Erythroblast (primary cell): ENCODE measurements around the gene CSF1R.
"Not testable (repeated sequence)": the region's sequence is repeated elsewhere in the genome, so short reads cannot be mapped to it uniquely, and the experiment has no call there.

Experiments used
- DNase-seq, 2 experiments: peaks; one replicate each; lab custom pipeline; 2025; lab: John Stamatoyannopoulos, UW
- GATA1 ChIP-seq: IDR thresholded peaks from 2 replicates; pipeline ENCODE4 v1.6.1; 2011; ENCODE audit warnings: low read depth, mild to moderate bottlenecking, control low read depth, low read length, moderate library complexity
- POLR2A ChIP-seq: IDR thresholded peaks from 2 replicates; pipeline ENCODE4 v1.6.1; 2011; ENCODE audit warnings: mild to moderate bottlenecking, low read length

The CSF1R gene

DNA sequence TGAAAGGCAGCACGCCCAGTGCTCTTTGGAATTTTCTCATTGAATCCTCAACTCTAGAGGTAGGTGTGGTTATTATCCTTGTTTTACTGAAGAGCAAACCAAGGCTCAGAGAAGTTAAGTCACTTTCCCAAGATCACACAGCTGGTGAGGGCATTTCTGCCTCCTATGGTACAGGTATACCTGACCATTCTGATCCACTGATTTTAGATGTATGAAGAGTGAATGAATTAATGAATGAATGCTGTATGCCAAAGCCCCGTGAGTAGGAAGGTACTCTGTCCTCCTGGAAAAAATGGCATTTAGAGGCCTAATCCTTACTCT, 18.2 kb upstream of the CSF1R start:
- no peak for DNase-seq
- TF ChIP-seq POLR2A (no peak), GATA1 (no peak)

DNA sequence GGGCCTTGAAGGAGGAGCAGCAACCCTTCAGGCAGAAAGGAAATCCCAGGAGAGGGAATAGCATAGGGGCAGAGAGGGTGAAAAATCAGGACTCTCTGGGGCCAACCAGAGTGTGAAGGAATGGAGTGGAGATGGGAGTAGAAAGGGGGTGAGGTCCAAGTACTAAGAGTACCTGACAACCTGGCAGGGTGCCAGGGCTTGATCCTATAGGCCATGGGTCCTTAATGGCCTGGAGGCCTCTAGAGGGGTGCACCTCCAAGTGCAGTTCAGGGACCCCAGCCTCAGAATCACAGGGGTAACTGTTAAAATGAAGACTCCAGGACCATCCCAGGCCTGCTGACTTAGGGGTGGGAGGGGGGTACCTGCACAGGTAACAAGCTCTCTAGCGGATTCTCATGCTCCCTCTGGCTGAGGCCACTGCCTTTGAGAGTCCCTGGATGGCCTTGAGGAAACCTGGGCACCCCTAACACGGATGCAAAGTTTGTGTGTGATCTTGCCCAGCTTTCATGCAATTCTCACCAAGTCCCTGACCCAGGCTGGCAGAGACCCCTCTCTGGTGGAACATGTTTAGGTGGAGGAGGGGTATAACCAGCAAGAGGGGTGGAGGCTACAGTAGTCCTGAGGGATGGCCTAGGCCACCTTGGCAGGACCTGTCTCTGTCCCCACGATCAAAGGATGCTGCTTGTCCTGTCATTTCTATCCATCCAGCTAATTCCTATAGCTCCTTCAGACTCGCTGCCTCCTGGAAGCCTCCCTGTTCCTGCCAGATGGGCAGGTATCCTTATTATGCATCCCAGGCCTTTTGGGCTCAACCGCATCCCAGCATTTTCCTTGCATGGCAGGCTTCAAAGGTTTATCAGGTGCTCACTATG, 17.6 kb upstream of the CSF1R start:
- TF ChIP-seq GATA1 (no peak), POLR2A (no peak)
- DNase-seq = no peak

DNA sequence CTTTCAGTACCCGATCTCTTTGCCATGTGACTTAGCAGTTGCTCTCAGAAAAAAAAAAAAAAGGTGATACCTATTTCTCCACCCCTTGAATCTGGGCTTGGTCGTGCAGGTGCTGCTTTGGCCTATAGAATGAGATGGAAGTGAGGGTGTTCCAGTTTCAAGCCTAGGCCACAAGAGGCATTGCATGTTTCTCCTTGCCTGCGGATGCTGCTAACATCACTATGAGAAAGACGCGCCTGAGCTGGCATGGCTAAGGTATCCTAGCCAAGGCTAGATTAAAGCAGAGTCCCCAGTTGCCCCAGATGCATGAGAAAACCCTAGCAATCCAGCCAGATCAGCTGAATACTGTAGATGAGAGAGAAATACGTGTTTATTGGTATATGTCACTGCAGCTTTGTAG, 14.7 kb upstream of the CSF1R start:
- TF ChIP-seq POLR2A (no peak), GATA1 (no peak)
- DNase-seq = no peak

DNA sequence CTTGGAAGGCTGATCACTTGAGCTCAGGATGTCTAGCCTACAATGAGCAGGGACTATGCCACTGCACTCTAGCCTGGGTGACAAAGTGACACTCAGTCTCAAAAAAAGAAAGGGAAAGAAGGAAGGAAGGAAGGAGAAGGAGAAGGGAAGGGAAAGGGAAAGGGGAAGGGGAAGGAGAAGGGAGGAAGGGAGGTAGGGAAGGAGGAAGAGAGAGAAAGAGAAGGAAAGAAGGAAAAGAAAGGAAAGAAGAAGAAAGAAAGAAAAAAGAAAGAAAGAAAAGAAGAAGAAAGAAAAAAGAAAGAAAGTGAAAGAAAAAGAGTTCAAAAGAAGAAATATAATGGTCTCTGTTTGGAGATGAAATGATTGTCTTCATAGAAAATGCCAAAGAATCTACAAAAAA, 10.8 kb upstream of the CSF1R start:
- DNase-seq = no peak
- no peak for TF ChIP-seq POLR2A
- no peak for TF ChIP-seq GATA1

DNA sequence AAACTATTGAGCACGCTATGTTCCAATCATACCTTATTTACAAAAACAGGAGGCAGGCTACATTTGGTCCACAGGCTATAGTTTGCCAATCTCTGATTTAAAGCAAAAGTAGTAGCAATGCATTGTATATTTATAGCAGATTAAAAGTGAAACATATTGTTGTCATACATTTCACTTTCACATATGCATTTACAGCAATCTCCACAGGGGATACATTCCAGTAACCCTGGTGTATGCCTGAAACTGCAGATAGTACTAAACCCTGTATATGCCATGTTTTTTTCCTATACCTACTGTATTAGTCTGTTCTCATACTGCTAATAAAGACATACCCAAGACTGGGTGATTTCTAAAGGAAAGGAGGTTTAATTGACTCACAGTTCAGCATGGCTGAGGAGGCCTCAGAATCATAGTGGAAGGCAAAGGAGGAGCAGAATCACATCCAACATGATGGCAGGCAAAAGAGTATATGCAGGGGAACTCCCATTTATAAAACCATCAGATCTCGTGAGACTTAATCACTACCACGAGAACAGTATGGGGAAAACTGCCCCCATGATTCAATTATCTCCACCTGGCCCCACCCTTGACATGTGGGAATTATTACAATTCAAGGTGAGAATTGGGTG, 5.9 kb upstream of the CSF1R start:
- TF ChIP-seq POLR2A (no peak), GATA1 (no peak)
- no peak for DNase-seq

DNA sequence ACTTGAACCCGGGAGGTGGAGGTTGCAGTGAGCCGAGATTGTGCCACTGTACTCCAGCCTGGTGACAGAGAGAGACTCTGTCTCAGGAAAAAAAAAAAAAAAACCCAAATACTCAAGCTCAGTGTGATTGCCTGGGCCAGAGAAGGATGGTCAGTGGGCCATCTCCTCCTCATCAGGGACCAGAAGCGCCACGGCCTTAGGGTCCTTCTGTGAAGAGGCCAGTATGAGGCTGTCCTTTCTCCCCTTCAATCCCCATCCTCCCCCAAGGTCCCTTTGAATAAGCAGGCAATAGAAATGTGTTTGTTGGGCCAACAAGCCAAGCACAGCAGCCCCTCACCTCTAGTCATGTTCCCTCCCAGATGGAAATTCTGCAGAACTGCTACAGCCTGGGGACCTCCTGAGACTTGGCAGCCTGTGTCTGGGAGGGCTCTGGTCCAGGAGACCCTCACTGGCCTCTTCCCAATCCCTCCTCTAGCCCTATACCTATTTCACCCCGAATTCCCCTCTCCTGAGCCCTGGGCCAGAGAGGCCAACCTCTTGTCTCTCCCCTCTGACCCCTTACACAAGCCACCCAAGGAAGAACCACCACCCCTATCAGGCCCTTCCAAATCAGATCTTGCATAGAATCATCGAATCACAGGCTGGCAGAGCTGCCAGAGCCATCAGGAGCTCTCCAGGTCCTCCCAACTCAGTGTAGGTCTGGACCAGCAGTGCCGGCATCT, 1.0 kb downstream of the CSF1R start:
- no peak for DNase-seq
- TF ChIP-seq GATA1 = no peak
- no peak for TF ChIP-seq POLR2A

DNA sequence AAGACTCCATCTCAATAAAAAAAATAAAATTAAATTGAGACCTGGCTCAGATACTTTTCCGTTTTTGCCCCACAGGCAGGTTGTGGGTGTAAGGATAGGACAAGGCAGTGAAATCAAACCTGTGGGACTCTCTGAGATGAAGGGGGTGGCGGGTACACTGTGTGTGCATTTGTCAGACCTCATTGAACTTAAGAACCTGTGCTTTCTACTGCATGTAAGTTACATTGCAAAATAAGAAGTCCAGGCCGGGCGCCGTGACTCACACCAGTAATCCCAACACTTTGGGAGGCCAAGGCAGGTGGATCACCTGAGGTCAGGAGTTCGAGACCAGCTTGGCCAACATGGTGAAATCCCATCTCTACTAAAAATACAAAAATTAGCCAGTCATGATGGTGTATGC, 1.6 kb downstream of the CSF1R start:
- not testable (repeated sequence) for DNase-seq

DNA sequence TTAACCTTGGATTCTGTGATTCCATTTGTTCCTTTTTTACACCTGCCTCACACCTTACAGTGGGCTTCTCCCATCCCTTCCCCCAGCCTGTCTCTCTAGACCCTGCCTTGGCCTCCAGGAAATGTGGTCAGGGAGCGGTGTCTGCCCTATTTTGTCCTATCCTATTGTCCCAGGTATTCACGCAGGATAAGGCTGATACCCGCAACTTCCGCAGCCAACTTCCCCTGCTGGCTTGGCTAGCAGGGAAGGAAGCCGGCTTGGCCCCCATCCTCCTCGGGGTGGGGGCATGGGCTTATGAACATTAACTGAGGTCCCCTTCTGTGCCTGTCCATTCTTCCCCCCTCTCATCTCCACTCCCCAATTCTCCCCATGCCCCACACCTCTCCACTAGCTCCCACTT, 3.5 kb downstream of the CSF1R start:
- TF ChIP-seq GATA1 (no peak), POLR2A (no peak)
- no peak for DNase-seq

DNA sequence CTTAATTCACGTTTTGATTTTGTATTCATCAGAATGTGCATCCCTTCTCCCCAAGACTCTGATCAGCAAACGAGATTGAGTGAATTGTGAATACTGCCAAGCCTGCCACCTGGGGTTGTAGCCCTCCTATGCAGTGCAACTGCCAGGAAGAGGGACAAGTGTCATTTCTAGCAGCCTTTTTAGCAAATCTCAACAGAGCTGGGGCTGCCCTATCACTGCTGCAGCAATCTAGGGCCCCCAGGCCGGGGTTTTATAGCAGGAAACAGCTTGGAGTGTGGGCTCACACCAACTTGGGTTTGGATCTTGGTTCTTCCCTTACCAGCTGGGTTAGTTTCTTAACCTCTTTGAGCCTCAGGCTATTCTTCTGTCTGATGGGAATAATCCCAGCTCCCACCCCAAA, 4.0 kb downstream of the CSF1R start:
- TF ChIP-seq POLR2A (no peak), GATA1 (no peak)
- no peak for DNase-seq

DNA sequence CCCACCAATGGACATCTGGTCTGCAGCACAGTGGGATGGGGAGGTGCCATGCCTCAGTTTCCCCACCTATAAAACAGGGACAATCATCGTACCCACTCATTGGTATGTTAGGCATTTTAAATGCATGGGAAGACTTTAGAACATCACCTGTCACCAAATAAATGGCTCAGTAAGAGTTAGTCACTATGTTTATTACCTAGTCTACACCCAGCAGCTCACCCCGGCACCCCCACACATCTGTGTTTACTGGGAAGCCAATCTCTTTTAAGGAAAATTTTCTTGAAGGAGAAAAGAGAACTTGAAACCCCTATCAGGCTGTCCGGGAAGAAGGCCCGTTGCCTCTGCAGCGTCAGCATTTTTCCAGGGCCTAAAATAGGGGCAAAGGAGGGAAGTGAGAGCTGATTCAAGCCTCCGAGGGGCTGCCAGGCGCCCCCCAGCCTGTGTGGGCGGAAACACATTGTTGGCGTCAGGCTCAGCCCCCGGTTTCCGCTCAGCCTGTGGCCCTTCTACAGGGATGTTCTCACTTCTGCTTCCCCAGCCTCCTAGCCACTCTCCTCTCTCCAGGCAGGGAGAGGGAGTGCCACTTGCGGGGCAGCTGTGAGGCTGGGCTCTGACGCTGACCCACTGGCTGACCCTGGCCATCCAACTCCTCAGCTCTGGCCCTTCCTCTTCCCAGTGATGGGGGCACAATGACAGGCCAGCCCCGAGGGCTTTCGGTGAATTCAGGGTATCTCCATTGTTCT, 4.6 kb downstream of the CSF1R start:
- TF ChIP-seq POLR2A = no peak
- TF ChIP-seq GATA1 = no peak

DNA sequence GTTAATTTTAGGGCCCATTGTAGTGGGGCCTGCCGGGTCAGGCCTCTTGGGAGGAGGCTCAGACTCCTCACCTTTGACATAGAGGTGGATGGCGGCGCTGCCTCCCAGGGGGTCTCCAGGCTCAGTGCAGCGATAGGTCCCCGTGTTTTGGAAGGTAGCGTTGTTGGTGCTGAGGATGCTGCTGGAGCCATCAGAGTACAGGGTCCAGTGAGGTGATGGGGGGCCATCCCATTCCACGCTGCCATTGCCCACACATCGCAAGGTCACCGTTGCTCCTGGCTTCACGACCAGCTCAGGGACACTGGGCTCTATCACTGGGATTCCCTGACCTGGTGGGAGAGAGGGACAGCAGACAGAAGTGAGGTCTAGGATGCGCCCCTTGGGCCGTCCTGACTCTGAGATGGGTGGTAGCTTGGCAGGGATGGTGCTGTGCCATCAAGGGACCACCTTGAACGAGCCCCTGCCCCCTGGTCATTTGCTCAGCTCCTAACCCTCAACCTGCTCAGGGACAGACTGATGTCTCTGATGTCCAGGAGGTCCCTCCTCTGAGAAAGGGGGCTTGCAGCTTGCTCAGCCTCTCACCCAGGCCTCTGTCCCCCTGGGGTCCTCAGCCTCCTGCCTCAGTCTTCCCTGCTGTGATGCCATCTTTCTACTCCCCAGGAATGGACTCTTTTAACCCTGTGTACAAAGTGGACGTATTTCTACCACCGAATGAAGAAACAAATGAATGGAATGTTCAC, 5.5 kb downstream of the CSF1R start:
- TF ChIP-seq POLR2A = no peak
- no peak for TF ChIP-seq GATA1
- no peak for DNase-seq

More for the DNA sequence above, 4.6 kb downstream of the CSF1R start:
- DNase-seq = no peak

DNA sequence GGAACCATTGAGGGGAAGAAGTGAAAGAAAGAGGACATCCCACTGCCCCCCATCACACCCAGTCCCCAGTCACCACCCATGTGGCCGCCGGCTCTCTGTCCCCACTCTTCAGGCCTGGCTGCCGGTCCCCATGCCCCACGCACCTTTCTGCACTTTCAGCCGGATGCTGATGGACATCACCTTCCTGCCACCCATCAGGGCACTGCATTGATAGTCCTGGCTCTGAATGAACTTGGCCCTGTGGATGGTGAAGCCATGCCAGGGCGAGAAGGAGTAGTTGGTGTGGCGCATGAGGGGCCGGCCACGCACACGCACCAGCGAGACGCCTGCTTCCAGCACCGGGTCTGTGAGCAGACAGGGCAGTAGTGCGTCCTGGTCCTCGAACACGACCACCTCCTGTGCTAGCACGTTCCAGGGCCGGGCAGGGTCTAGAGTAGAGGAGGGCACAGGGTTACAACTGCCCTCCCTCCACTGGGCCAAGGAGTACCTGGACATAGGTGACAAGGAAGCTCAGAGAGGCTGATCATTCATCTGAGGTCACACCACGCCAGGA, 6.4 kb downstream of the CSF1R start:
- TF ChIP-seq POLR2A = no peak
- no peak for TF ChIP-seq GATA1
- DNase-seq = no peak
